HEK293 (cell line): ENCODE data around the gene KCNMA1.

ENCODE experiments used
- SP2 ChIP-seq: fragments of 450-650 bp; formaldehyde crosslinking; IDR thresholded peaks from 2 replicates; pipeline ENCODE4 v1.5.1; 2016; ENCODE audit warnings: missing biosample characterization, missing genetic modification characterization
- ZNF274 ChIP-seq, 2 experiments: fragments of 200-500 bp in 1 of 2; fragments of 450-650 bp in 1 of 2; sonication (Bioruptor generic) in 1 of 2; formaldehyde crosslinking in 1 of 2; IDR thresholded peaks; 2 replicates each; pipeline versions ENCODE4 v1.5.1 to v1.6.1; 2014 to 2016; ENCODE audit warnings: borderline replicate concordance in 1 of 2, inconsistent platforms in 1 of 2, low read length in 1 of 2, missing biosample characterization in 1 of 2, missing genetic modification characterization in 1 of 2
- ZNF530 ChIP-seq: fragments of 450-650 bp; formaldehyde crosslinking; IDR thresholded peaks from 2 replicates; pipeline ENCODE4 v1.5.1; 2016; ENCODE audit warnings: low read depth, missing biosample characterization, missing genetic modification characterization
- ZNF626 ChIP-seq: fragments of 450-650 bp; sonication (Bioruptor Pico); formaldehyde crosslinking; IDR thresholded peaks from 2 replicates; pipeline ENCODE4 v1.5.1; 2018; ENCODE audit warnings: missing biosample characterization, missing genetic modification characterization, inconsistent platforms
- TF ChIP-seq, protein P1 (sequence below): sonication (generic); formaldehyde crosslinking; IDR thresholded peaks from 2 replicates; pipeline ENCODE4 v1.8.1; 2022; ENCODE audit warnings: mild to moderate bottlenecking, moderate library complexity, missing genetic modification reagents
- TF ChIP-seq, protein P2 (sequence below): fragments of 450-650 bp; formaldehyde crosslinking; IDR thresholded peaks from 2 replicates; pipeline ENCODE4 v1.5.1; 2016; ENCODE audit warnings: missing biosample characterization, missing genetic modification characterization

DNA sequence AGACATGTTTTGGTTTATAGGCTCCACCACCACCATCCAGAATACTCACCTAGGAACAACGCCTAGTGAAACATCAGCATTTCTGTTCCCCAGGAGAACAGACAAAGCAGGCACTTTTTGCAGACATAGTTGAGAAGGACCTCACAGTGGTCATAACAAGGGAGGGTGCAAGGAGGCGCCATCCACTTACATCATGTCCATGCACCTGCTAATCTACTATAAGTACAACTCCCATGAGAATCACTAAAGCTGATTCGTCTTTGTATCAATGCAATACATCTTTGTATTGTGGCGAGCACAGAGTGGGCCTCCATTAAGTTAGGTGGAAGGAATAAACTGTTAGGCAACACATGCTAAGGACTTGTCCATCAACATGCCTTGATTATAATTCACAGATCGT, 207.1 kb downstream of the KCNMA1 start:
- TF ChIP-seq, protein P1, sequence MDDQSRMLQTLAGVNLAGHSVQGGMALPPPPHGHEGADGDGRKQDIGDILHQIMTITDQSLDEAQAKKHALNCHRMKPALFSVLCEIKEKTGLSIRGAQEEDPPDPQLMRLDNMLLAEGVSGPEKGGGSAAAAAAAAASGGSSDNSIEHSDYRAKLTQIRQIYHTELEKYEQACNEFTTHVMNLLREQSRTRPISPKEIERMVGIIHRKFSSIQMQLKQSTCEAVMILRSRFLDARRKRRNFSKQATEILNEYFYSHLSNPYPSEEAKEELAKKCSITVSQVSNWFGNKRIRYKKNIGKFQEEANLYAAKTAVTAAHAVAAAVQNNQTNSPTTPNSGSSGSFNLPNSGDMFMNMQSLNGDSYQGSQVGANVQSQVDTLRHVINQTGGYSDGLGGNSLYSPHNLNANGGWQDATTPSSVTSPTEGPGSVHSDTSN (CRISPR knock-in tag) = no peak
- TF ChIP-seq ZNF274 (IDR thresholded peaks at IDR 0.05; ENCODE audit: low read length) (no peak), ZNF274 (tag by site-specific recombination; IDR thresholded peaks at IDR 0.05; ENCODE audit: borderline replicate concordance) (no peak), ZNF626 (tag by site-specific recombination) (no peak), SP2 (tag by site-specific recombination) (no peak), ZNF530 (no peak)
- TF ChIP-seq, protein P2, sequence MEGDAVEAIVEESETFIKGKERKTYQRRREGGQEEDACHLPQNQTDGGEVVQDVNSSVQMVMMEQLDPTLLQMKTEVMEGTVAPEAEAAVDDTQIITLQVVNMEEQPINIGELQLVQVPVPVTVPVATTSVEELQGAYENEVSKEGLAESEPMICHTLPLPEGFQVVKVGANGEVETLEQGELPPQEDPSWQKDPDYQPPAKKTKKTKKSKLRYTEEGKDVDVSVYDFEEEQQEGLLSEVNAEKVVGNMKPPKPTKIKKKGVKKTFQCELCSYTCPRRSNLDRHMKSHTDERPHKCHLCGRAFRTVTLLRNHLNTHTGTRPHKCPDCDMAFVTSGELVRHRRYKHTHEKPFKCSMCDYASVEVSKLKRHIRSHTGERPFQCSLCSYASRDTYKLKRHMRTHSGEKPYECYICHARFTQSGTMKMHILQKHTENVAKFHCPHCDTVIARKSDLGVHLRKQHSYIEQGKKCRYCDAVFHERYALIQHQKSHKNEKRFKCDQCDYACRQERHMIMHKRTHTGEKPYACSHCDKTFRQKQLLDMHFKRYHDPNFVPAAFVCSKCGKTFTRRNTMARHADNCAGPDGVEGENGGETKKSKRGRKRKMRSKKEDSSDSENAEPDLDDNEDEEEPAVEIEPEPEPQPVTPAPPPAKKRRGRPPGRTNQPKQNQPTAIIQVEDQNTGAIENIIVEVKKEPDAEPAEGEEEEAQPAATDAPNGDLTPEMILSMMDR (tag by site-specific recombination) = no peak
